ENCODE results near the gene PNISR.

Gene PNISR

DNA sequence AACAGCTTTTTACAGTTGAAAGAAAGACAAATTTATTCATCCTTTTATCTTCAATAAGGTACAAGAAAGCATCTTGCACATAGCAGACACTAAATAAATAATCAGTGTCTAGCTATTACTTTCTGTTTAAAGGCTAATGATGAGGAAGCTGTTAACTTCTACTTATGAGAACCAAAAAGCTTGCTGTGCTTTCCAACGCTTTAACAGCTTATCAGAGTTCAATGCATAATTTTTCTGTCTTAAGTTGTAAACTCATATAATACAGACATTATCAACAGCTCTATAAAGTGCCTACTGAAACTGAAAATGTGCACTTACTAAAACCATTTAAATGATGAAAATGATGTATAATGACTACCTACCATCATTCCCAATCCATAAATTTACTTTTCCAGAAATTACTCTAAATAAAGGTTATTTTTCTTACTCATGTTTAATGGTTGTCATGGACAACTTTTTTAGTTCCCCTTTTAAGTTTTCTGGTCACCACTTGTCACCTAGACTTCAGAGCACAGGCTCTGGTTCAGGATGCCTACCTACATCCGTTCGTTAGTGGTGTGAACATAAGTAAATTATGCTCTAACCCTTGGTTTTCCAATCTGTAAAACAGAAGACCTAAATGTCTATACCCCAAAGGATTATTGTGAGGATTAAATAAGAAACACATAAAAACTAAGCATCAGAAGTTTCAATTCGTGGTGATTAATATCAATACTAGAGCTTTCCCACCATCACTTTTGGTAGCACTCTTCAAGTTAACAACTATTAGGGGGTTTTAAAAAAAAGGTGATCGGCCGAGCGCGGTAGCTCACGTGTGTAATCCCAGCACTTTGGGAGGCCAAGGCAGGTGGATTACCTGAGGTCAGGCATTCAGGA is 8.0 kb downstream of the PNISR start:
- no peaks in the 10 kb centered on the region for H3K9me3 ChIP-seq
- no peak overlapping the region for H3K27ac ChIP-seq
- TF ChIP-seq, protein P1, sequence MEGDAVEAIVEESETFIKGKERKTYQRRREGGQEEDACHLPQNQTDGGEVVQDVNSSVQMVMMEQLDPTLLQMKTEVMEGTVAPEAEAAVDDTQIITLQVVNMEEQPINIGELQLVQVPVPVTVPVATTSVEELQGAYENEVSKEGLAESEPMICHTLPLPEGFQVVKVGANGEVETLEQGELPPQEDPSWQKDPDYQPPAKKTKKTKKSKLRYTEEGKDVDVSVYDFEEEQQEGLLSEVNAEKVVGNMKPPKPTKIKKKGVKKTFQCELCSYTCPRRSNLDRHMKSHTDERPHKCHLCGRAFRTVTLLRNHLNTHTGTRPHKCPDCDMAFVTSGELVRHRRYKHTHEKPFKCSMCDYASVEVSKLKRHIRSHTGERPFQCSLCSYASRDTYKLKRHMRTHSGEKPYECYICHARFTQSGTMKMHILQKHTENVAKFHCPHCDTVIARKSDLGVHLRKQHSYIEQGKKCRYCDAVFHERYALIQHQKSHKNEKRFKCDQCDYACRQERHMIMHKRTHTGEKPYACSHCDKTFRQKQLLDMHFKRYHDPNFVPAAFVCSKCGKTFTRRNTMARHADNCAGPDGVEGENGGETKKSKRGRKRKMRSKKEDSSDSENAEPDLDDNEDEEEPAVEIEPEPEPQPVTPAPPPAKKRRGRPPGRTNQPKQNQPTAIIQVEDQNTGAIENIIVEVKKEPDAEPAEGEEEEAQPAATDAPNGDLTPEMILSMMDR (IDR thresholded peaks at IDR 0.05), result no peak
- peaks cover 0 to 91% (median 18%) of the 10 kb centered on the region in 4 donors for H3K4me1 ChIP-seq
- no peak overlapping the region for H3K4me3 ChIP-seq
- intact Hi-C loops (cut with DNase I; ENCODE audit: low total_unique reads), result loop anchor here (5.0 kb wide), 1 partner anchor 1040 kb away; no protein-coding TSS in a partner anchor
- no peak for DNase-seq
- no peaks in the 10 kb centered on the region for H3K27me3 ChIP-seq
- peaks cover 0 to 4% (median 0%) of the 10 kb centered on the region in 3 donors for H3K36me3 ChIP-seq

DNA sequence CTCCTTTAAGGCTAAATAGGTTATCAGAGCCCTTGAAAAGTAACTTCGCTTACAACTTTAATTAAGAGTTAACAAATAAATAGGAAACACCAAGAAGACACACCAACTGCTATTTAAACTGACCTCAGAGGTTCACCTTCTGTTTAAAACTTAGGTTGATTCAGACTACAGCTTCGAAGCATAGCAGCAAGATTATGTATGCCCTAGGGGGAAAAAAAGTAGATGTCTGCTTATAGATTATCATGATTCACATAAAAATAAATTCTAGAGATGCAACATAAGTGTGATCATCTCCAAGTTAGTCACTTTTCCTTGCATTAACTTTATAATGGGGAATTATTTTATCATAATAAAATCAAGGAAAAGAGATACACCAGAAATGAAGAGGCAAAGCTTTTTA is 8.9 kb downstream of the PNISR start:
- TF ChIP-seq, protein P1 (IDR thresholded peaks at IDR 0.05), result no peak
- Histone ChIP-seq H3K4me3 (no peak overlapping the region), H3K9me3 (no peaks in the 10 kb centered on the region), H3K36me3 (peaks cover 0 to 4% (median 4%) of the 10 kb centered on the region in 3 donors), H3K4me1 (peaks cover 0 to 84% (median 15%) of the 10 kb centered on the region in 4 donors), H3K27ac (no peak overlapping the region), H3K27me3 (no peaks in the 10 kb centered on the region)
- DNase-seq, result no peak
- intact Hi-C loops (cut with DNase I; ENCODE audit: low total_unique reads), result loop anchor here (5.0 kb wide), 1 partner anchor 1041 kb away; no protein-coding TSS in a partner anchor

DNA sequence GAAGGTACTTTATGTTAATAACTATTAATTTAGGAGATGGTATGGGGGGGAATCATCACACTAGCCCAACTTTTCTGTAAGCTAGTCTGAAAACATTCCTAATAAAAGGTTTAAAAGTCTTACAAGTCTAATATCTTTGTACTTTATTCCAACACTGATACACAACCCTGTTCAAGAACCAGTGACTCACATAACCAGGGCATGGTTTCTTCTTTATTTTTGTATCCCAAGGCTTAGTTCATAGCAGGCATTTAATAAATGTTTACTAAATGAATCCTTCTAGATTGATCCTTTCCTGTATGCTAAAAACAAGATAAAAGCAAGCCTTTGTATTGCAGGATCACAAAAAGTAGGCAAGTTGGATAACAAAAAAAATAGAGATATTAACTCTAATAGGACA is 9.7 kb downstream of the PNISR start:
- H3K27ac ChIP-seq, result no peak overlapping the region
- intact Hi-C loops (cut with DNase I; ENCODE audit: low total_unique reads), result loop anchor here (5.0 kb wide), 1 partner anchor 1042 kb away; no protein-coding TSS in a partner anchor
- DNase-seq, result no peak
- TF ChIP-seq, protein P1 (IDR thresholded peaks at IDR 0.05), result no peak
- H3K36me3 ChIP-seq, result peaks cover 0 to 8% (median 4%) of the 10 kb centered on the region in 3 donors
- H3K4me1 ChIP-seq, result peaks cover 0 to 76% (median 13%) of the 10 kb centered on the region in 4 donors
- no peaks in the 10 kb centered on the region for H3K9me3 ChIP-seq
- no peak overlapping the region for H3K4me3 ChIP-seq
- no peaks in the 10 kb centered on the region for H3K27me3 ChIP-seq

DNA sequence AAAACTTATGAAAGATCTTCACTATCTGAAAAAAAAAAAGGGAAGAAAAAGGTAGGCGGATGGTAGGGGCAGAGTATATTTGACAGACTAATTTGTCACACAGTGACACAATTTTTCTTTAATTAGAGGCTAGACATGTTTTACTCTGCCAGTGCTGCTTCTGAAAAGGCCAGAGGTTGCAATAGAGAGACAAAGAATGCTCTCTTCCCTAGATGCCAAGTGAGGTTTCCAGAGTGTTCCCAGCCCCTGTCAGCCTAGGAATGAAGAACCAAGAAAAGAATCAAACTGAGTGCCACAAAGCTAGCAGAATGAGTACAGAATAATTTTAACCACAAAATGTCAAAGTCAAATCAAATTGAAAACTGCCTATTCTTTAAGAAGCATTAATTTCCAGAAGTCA is 13.0 kb downstream of the PNISR start:
- TF ChIP-seq, protein P1 (IDR thresholded peaks at IDR 0.05), result no peak
- Histone ChIP-seq H3K4me1 (peaks cover 0 to 45% (median 11%) of the 10 kb centered on the region in 4 donors), H3K27me3 (no peaks in the 10 kb centered on the region), H3K36me3 (peaks cover 22 to 31% (median 24%) of the 10 kb centered on the region in 3 donors), H3K27ac (no peak overlapping the region), H3K9me3 (no peaks in the 10 kb centered on the region), H3K4me3 (no peak overlapping the region)
- intact Hi-C loops (cut with DNase I; ENCODE audit: low total_unique reads), result no loop called here
- no peak for DNase-seq

DNA sequence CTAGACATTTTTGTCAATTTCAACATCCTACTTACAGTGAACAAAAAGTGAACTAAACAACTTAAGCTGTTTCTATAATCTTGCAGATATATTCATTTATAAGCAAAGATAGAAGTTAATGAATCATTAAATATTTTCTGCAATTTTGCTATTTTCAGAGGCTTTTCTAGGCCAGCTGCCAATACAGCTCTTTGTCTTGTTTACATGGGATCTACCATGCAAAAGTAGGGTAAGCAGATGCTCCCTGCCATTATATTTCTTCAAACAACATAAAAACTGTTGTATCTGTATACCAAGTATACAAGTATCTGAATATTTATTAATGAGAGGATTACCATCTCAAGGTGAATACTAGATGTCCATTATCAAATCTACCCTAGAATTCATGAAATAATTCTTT is 15.4 kb downstream of the PNISR start:
- intact Hi-C loops (cut with DNase I; ENCODE audit: low total_unique reads), result no loop called here
- no peak overlapping the region for H3K4me3 ChIP-seq
- peaks cover 46 to 55% (median 48%) of the 10 kb centered on the region in 3 donors for H3K36me3 ChIP-seq
- no peak overlapping the region for H3K27ac ChIP-seq
- H3K9me3 ChIP-seq, result no peaks in the 10 kb centered on the region
- TF ChIP-seq, protein P1 (IDR thresholded peaks at IDR 0.05), result no peak
- H3K27me3 ChIP-seq, result no peaks in the 10 kb centered on the region
- peaks cover 0 to 21% (median 4%) of the 10 kb centered on the region in 4 donors for H3K4me1 ChIP-seq
- DNase-seq, result no peak
